Caco-2 (cell line): Measurements from ENCODE around the gene MLLT11. TPM values are rescaled to one million over a fixed set of nuclear protein-coding genes. Genes with fewer than 3 reads are reported as not detected.

ENCODE experiments used
- BruUV-seq: library from RNA; stranded (reverse); fragments of 400-500 nt; replicated peaks from 2 replicates; lab custom pipeline; 2021; lab: Mats Ljungman, UMichigan
- CTCF ChIA-PET: fragments of 300-600 bp; sonication (Branson Sonifier 250); formaldehyde crosslinking; loops from one replicate; lab custom pipeline; 2022; ENCODE audit warnings: antibody characterized with exemption; lab: Charles Lee
- POLR2A ChIA-PET: fragments of 300-600 bp; sonication (Branson Sonifier 250); formaldehyde crosslinking; loops from one replicate; lab custom pipeline; 2022; ENCODE audit warnings: antibody characterized with exemption; lab: Charles Lee
- DNase-seq, 2 experiments: peaks; one replicate each; pipeline versions ENCODE4 v3.0.0 to v3.0.0-alpha.2; 2020 to 2022
- H3K27me3 ChIP-seq: replicated peaks from 2 replicates; pipeline ENCODE4 v1.6.0; 2011; ENCODE audit warnings: low read length; ENCODE audit not compliant: control insufficient read depth, insufficient read depth
- H3K36me3 ChIP-seq: 2 replicates; pipeline ENCODE4 v1.5.1; 2011; ENCODE audit warnings: low read length; ENCODE audit not compliant: control insufficient read depth, insufficient read depth
- H3K4me1 ChIP-seq: fragments of 250-450 bp; sonication (Bioruptor Pico); 2 replicates; pipeline ENCODE4 v1.5.1; 2020; ENCODE audit warnings: mild to moderate bottlenecking
- H3K4me3 ChIP-seq: 2 replicates; pipeline ENCODE4 v1.5.1; 2011; ENCODE audit warnings: low read depth, mild to moderate bottlenecking, control low read depth, low read length
- H3K9me3 ChIP-seq: fragments of 250-450 bp; sonication (Bioruptor Pico); 2 replicates; pipeline ENCODE4 v1.5.1; 2020; ENCODE audit warnings: mild to moderate bottlenecking, moderate library complexity
- H3K27ac Mint-ChIP-seq: one replicate; pipeline ENCODE4 v1.8.0; 2022; ENCODE audit warnings: mixed read lengths; ENCODE audit not compliant: unreplicated experiment
- H3K27me3 Mint-ChIP-seq: one replicate; pipeline ENCODE4 v1.8.0; 2022; ENCODE audit warnings: mixed read lengths; ENCODE audit not compliant: insufficient read depth, unreplicated experiment
- H3K36me3 Mint-ChIP-seq: one replicate; pipeline ENCODE4 v1.8.0; 2022; ENCODE audit warnings: mild to moderate bottlenecking, mixed read lengths; ENCODE audit not compliant: insufficient read depth, unreplicated experiment
- H3K4me1 Mint-ChIP-seq: one replicate; pipeline ENCODE4 v1.8.0; 2022; ENCODE audit warnings: low read depth, mixed read lengths; ENCODE audit not compliant: unreplicated experiment
- H3K4me3 Mint-ChIP-seq: one replicate; pipeline ENCODE4 v1.8.0; 2022; ENCODE audit warnings: mild to moderate bottlenecking, moderate library complexity, mixed read lengths; ENCODE audit not compliant: unreplicated experiment
- H3K9me3 Mint-ChIP-seq: one replicate; pipeline ENCODE4 v1.8.0; 2022; ENCODE audit warnings: mixed read lengths; ENCODE audit not compliant: unreplicated experiment
- CTCF ChIP-seq, 2 experiments: fragments of 200-600 bp in 1 of 2; IDR thresholded peaks; 1 replicate in 1 of 2; 2 replicates in 1 of 2; pipeline versions ENCODE4 v1.5.1 to v1.8.0; 2011 to 2022; ENCODE audit warnings: antibody characterized with exemption in 1 of 2, control low read depth in 1 of 2, inconsistent platforms in 1 of 2, low read depth in 1 of 2, low read length in 1 of 2, mild to moderate bottlenecking in 1 of 2, moderate library complexity in 1 of 2; ENCODE audit not compliant: insufficient read depth in 1 of 2, severe bottlenecking in 1 of 2, unreplicated experiment in 1 of 2
- intact Hi-C: fragments of 100-400 bp; cut with micrococcal nuclease; formaldehyde crosslinking; loops from one replicate; pipeline ENCODE4 v1.10.0; 2022; ENCODE audit not compliant: unreplicated experiment
- total RNA-seq: library from RNA; stranded (reverse); gene quantifications from 2 replicates; pipeline ENCODE4 v1.2.3, GENCODE V29; 2022

Gene MLLT11
- total RNA-seq, 1 experiment from 2014 or later: 0.95 TPM

GRCh38 chr1:151043163-151043562, 17.0 kb upstream of the MLLT11 start:
- no peaks in the 10 kb centered on the region for H3K36me3 ChIP-seq
- ChIA-PET POLR2A (no interaction called here), CTCF (no interaction called here)
- Mint-ChIP-seq H3K4me1 (no peaks in the 10 kb centered on the region), H3K36me3 (peaks cover 21% of the 10 kb centered on the region), H3K4me3 (no peak overlapping the region), H3K9me3 (no peaks in the 10 kb centered on the region), H3K27ac (no peak overlapping the region), H3K27me3 (no peaks in the 10 kb centered on the region)
- no peak overlapping the region for H3K4me3 ChIP-seq
- intact Hi-C loops: no loop called here
- no peak for TF ChIP-seq CTCF (IDR thresholded peaks at IDR 0.05; ENCODE audit: insufficient read depth in 1 of 2, low read depth in 1 of 2, low read length in 1 of 2, severe bottlenecking in 1 of 2, unreplicated experiment in 1 of 2)
- no peaks in the 10 kb centered on the region for H3K4me1 ChIP-seq
- DNase-seq: no peak
- H3K9me3 ChIP-seq: no peaks in the 10 kb centered on the region
- BruUV-seq: no TSS peak
- no peaks in the 10 kb centered on the region for H3K27me3 ChIP-seq

GRCh38 chr1:151047591-151047924, 12.6 kb upstream of the MLLT11 start, which contains the start of gene C1orf56:
Gene C1orf56, plus strand, starts transcription at chr1:151047751. Its CDS starts 97 bp downstream, at chr1:151047848.
- no peaks in the 10 kb centered on the region for H3K9me3 Mint-ChIP-seq
- H3K27ac Mint-ChIP-seq: peak within 1 kb of the TSS; percentile 74
- H3K27me3 Mint-ChIP-seq: no peaks in the 10 kb centered on the region
- no peak for TF ChIP-seq CTCF (IDR thresholded peaks at IDR 0.05; ENCODE audit: insufficient read depth in 1 of 2, low read depth in 1 of 2, low read length in 1 of 2, severe bottlenecking in 1 of 2, unreplicated experiment in 1 of 2)
- POLR2A ChIA-PET: interaction anchor here (0.6 to 1.1 kb wide), 6 partner anchors 24 to 142 kb away, joined by 3 to 6 read pairs (median 4); partner anchors contain the start of genes MINDY1 and VPS72
- Histone ChIP-seq H3K9me3 (no peaks in the 10 kb centered on the region), H3K36me3 (no peaks in the 10 kb centered on the region), H3K4me1 (peaks cover 4% of the 10 kb centered on the region), H3K4me3 (peak within 1 kb of the TSS; percentile 72), H3K27me3 (no peaks in the 10 kb centered on the region)
- peak; percentile 79 to 80 for DNase-seq
- BruUV-seq: no TSS peak
- intact Hi-C loops: loop anchor here (2.0 kb wide), 1 partner anchor 67 kb away; no protein-coding TSS in a partner anchor
- peak within 1 kb of the TSS; percentile 81 for H3K4me3 Mint-ChIP-seq
- H3K36me3 Mint-ChIP-seq: peaks cover 39% of the 10 kb centered on the region
- CTCF ChIA-PET: interaction anchor here (0.6 to 1.5 kb wide), 11 partner anchors 9 to 115 kb away, joined by 3 to 15 read pairs (median 4); partner anchors contain the start of genes CDC42SE1, MINDY1 and MLLT11
- no peaks in the 10 kb centered on the region for H3K4me1 Mint-ChIP-seq

GRCh38 chr1:151047925-151048644, 12.1 kb upstream of the MLLT11 start:
- TSS peak; percentile 74 for BruUV-seq
- H3K4me1 ChIP-seq: peaks cover 4% of the 10 kb centered on the region
- DNase-seq: peak; percentile 69
- ChIA-PET POLR2A (interaction anchor here (0.5 to 1.1 kb wide), 4 partner anchors 35 to 446 kb away, joined by 3 to 5 read pairs (median 3); partner anchors contain the start of gene MINDY1), CTCF (interaction anchor here (0.6 to 1.5 kb wide), 10 partner anchors 9 to 107 kb away, joined by 3 to 15 read pairs (median 4); partner anchors contain the start of genes CDC42SE1, MINDY1 and MLLT11)
- Mint-ChIP-seq H3K4me3 (peak overlapping the region; percentile 81), H3K9me3 (no peaks in the 10 kb centered on the region), H3K27ac (peak overlapping the region; percentile 74), H3K36me3 (peaks cover 43% of the 10 kb centered on the region), H3K4me1 (no peaks in the 10 kb centered on the region), H3K27me3 (no peaks in the 10 kb centered on the region)
- peak in 1 of 2 experiments; percentile 55 for TF ChIP-seq CTCF (IDR thresholded peaks at IDR 0.05; ENCODE audit: insufficient read depth in 1 of 2, low read depth in 1 of 2, low read length in 1 of 2, severe bottlenecking in 1 of 2, unreplicated experiment in 1 of 2)
- peak overlapping the region; percentile 72 for H3K4me3 ChIP-seq
- no peaks in the 10 kb centered on the region for H3K9me3 ChIP-seq
- H3K36me3 ChIP-seq: no peaks in the 10 kb centered on the region
- intact Hi-C loops: loop anchor here (1.0 to 2.0 kb wide), 2 partner anchors 35 to 67 kb away; no protein-coding TSS in a partner anchor
- no peaks in the 10 kb centered on the region for H3K27me3 ChIP-seq
